DND-41 (cell line): Measurements from ENCODE around the gene DIRAS1.

Experiments
- ATAC-seq: fragments of 200-7000 bp; cut with Tn5 transposase; 3 replicates; pipeline ENCODE4 v1.9.1; 2021; ENCODE audit warnings: low read depth; ENCODE audit not compliant: insufficient read depth
- DNase-seq: peaks from one replicate; pipeline ENCODE4 v3.0.0-alpha.2; 2020
- H2AFZ ChIP-seq: 2 replicates; pipeline ENCODE4 v1.6.0; 2012; ENCODE audit warnings: low read depth, low read length
- H3K27ac ChIP-seq: 2 replicates; pipeline ENCODE4 v1.5.1; 2012; ENCODE audit warnings: low read length, inconsistent platforms
- H3K27me3 ChIP-seq: fragments of 200-600 bp; sonication (generic); 2 replicates; pipeline ENCODE4 v1.6.0; 2012; ENCODE audit warnings: low read length, mild to moderate bottlenecking, inconsistent platforms; ENCODE audit not compliant: insufficient read depth, poor library complexity
- H3K36me3 ChIP-seq: 2 replicates; pipeline ENCODE4 v1.5.1; 2012; ENCODE audit warnings: low read length, inconsistent platforms; ENCODE audit not compliant: insufficient read depth
- H3K4me1 ChIP-seq: 2 replicates; pipeline ENCODE4 v1.5.1; 2012; ENCODE audit warnings: mild to moderate bottlenecking, low read length; ENCODE audit not compliant: insufficient read depth
- H3K4me2 ChIP-seq: 2 replicates; pipeline ENCODE4 v1.6.0; 2012; ENCODE audit warnings: mild to moderate bottlenecking, moderate library complexity, low read length, inconsistent platforms; ENCODE audit not compliant: insufficient read depth
- H3K4me3 ChIP-seq, 2 experiments: fragments of 200-600 bp in 1 of 2; shearing (Covaris generic) in 1 of 2; 2 replicates each; pipeline ENCODE4 v1.5.1; 2012 to 2016; ENCODE audit warnings: inconsistent platforms in 2 of 2, low read length in 2 of 2, mild to moderate bottlenecking in 2 of 2, low read depth in 1 of 2, moderate library complexity in 1 of 2
- H3K79me2 ChIP-seq: 2 replicates; pipeline ENCODE4 v1.6.0; 2012; ENCODE audit warnings: low read length, inconsistent platforms; ENCODE audit not compliant: insufficient read depth
- H3K9ac ChIP-seq: 2 replicates; pipeline ENCODE4 v1.6.0; 2012; ENCODE audit warnings: low read depth, mild to moderate bottlenecking, inconsistent platforms, low read length, moderate library complexity
- H3K9me3 ChIP-seq: 2 replicates; pipeline ENCODE4 v1.5.1; 2012; ENCODE audit warnings: low read length, moderate library complexity, mild to moderate bottlenecking, inconsistent platforms; ENCODE audit not compliant: insufficient read depth, severe bottlenecking
- H4K20me1 ChIP-seq: 2 replicates; pipeline ENCODE4 v1.6.0; 2012; ENCODE audit warnings: low read length; ENCODE audit not compliant: insufficient read depth
- EZH2 ChIP-seq: IDR thresholded peaks from 3 replicates; pipeline ENCODE4 v1.6.1; 2012; ENCODE audit warnings: borderline replicate concordance, low read depth, mild to moderate bottlenecking, moderate library complexity, low read length, inconsistent platforms; ENCODE audit not compliant: severe bottlenecking
- TF ChIP-seq, protein P1 (sequence below): IDR thresholded peaks from 2 replicates; pipeline ENCODE4 v1.5.1; 2012; ENCODE audit warnings: borderline replicate concordance, low read length, moderate library complexity, mild to moderate bottlenecking; ENCODE audit not compliant: poor library complexity, severe bottlenecking; ENCODE audit errors: extremely low read depth

Gene DIRAS1

GRCh38 chr19:2750808-2751437, 29.8 kb upstream of the DIRAS1 start:
- no peak overlapping the region for H3K9ac ChIP-seq
- H3K36me3 ChIP-seq, result peaks cover 25% of the 10 kb centered on the region
- no peak overlapping the region for H3K4me2 ChIP-seq
- no peaks in the 10 kb centered on the region; the same call in 1 of the 2 replicates for H4K20me1 ChIP-seq
- TF ChIP-seq, protein P1, sequence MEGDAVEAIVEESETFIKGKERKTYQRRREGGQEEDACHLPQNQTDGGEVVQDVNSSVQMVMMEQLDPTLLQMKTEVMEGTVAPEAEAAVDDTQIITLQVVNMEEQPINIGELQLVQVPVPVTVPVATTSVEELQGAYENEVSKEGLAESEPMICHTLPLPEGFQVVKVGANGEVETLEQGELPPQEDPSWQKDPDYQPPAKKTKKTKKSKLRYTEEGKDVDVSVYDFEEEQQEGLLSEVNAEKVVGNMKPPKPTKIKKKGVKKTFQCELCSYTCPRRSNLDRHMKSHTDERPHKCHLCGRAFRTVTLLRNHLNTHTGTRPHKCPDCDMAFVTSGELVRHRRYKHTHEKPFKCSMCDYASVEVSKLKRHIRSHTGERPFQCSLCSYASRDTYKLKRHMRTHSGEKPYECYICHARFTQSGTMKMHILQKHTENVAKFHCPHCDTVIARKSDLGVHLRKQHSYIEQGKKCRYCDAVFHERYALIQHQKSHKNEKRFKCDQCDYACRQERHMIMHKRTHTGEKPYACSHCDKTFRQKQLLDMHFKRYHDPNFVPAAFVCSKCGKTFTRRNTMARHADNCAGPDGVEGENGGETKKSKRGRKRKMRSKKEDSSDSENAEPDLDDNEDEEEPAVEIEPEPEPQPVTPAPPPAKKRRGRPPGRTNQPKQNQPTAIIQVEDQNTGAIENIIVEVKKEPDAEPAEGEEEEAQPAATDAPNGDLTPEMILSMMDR, result no peak
- TF ChIP-seq EZH2, result no peak
- H3K79me2 ChIP-seq, result no peaks in the 10 kb centered on the region
- peaks cover 6% of the 10 kb centered on the region for H3K4me1 ChIP-seq
- no peak overlapping the region for H3K4me3 ChIP-seq
- H2AFZ ChIP-seq, result no peak overlapping the region
- ATAC-seq (no peak), DNase-seq (no peak)
- H3K9me3 ChIP-seq, result no peaks in the 10 kb centered on the region
- H3K27me3 ChIP-seq, result no peaks in the 10 kb centered on the region
- no peak overlapping the region for H3K27ac ChIP-seq

GRCh38 chr19:2747349-2747748, 26.2 kb upstream of the DIRAS1 start:
- DNase-seq (no peak), ATAC-seq (no peak)
- TF ChIP-seq EZH2, result no peak
- TF ChIP-seq, protein P1, result no peak
- Histone ChIP-seq H3K36me3 (no peaks in the 10 kb centered on the region), H3K9ac (no peak overlapping the region), H3K4me3 (no peak overlapping the region), H3K27ac (no peak overlapping the region), H3K27me3 (no peaks in the 10 kb centered on the region), H2AFZ (no peak overlapping the region), H3K4me1 (peaks cover 6% of the 10 kb centered on the region), H3K4me2 (no peak overlapping the region), H3K79me2 (no peaks in the 10 kb centered on the region), H4K20me1 (no peaks in the 10 kb centered on the region), H3K9me3 (no peaks in the 10 kb centered on the region)

DNA sequence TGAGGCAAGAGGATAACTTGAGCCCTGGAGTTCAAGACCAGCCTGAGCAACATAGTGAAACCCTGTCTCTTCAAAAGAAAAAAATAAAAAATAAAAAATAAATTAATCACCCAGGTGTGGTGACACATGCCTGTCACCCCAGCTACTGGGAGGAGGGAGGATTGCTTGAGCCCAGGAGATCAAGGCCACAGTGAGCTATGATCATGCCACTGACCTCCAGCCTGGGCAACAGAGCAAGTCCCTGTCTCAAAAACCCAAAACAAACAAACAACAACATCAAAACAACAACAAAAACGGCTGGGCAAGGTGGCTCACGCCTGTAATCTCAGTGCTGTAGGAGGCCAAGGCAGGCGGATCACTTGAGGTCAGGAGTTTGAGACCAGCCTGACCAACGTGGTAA, 22.9 kb upstream of the DIRAS1 start:
- DNase-seq (no peak), ATAC-seq (no peak)
- TF ChIP-seq EZH2, result no peak
- TF ChIP-seq, protein P1, result no peak
- peaks cover 8% of the 10 kb centered on the region for H3K4me1 ChIP-seq
- H3K79me2 ChIP-seq, result peaks cover 6% of the 10 kb centered on the region
- no peaks in the 10 kb centered on the region for H4K20me1 ChIP-seq
- no peak overlapping the region for H3K4me2 ChIP-seq
- no peaks in the 10 kb centered on the region for H3K9me3 ChIP-seq
- no peak overlapping the region for H3K27ac ChIP-seq
- no peaks in the 10 kb centered on the region for H3K27me3 ChIP-seq
- H3K4me3 ChIP-seq, result no peak overlapping the region
- H3K36me3 ChIP-seq, result no peaks in the 10 kb centered on the region
- no peak overlapping the region for H3K9ac ChIP-seq
- no peak overlapping the region for H2AFZ ChIP-seq

GRCh38 chr19:2743099-2743498, 21.9 kb upstream of the DIRAS1 start:
- TF ChIP-seq, protein P1, result no peak
- TF ChIP-seq EZH2, result no peak
- peaks cover 3% of the 10 kb centered on the region; the same call in 1 of the 2 replicates for H3K36me3 ChIP-seq

More at GRCh38 chr19:2743099-2743498, 21.9 kb upstream of the DIRAS1 start:
- no peaks in the 10 kb centered on the region for H3K9me3 ChIP-seq
- no peak for ATAC-seq
- H2AFZ ChIP-seq, result no peak overlapping the region
- H3K4me2 ChIP-seq, result no peak overlapping the region
- H4K20me1 ChIP-seq, result peaks cover 4% of the 10 kb centered on the region; the same call in 1 of the 2 replicates
- DNase-seq, result no peak
- H3K4me3 ChIP-seq, result no peak overlapping the region
- H3K79me2 ChIP-seq, result peaks cover 14% of the 10 kb centered on the region
- H3K4me1 ChIP-seq, result peaks cover 14% of the 10 kb centered on the region
- no peak overlapping the region for H3K9ac ChIP-seq
- H3K27me3 ChIP-seq, result no peaks in the 10 kb centered on the region
- H3K27ac ChIP-seq, result no peak overlapping the region
